ENCODE results near the gene TNNT2. TPM values are rescaled to one million over a fixed set of nuclear protein-coding genes. Genes with fewer than 3 reads are reported as not detected.

The TNNT2 gene
- total and polyA plus RNA-seq, 4 donors, result 0.17 to 0.28 (median 0.25) TPM; not detected in 1

GRCh38 chr1:201395936-201396335 is 18.5 kb upstream of the TNNT2 start:
- TF ChIP-seq HNF4A (conservative IDR thresholded peaks at IDR 0.05) (peak; percentile 36 to 47), RXRA (IDR thresholded peaks at IDR 0.05) (peak in 1 of 2 donors; percentile 17), SP1 (IDR thresholded peaks at IDR 0.05) (peak; percentile 38), CTCF (IDR thresholded peaks at IDR 0.05; ENCODE audit: low read depth, low read length, missing input control) (no peak)
- no peak overlapping the region for H3K4me3 ChIP-seq (ENCODE audit: low read depth in 1 of 3, low read length in 3 of 3)
- H3K36me3 ChIP-seq (ENCODE audit: control insufficient read depth in 4 of 4, insufficient read depth in 3 of 4, low read depth in 1 of 4, low read length in 3 of 4), result no peaks in the 10 kb centered on the region
- H3K27me3 ChIP-seq (ENCODE audit: control insufficient read depth in 4 of 4, insufficient read depth in 4 of 4, low read length in 3 of 4), result no peaks in the 10 kb centered on the region
- peak overlapping the region; percentile 84 to 87 for H3K27ac ChIP-seq (ENCODE audit: low read depth in 1 of 2, low read length in 2 of 2)
- peaks cover 19 to 61% (median 41%) of the 10 kb centered on the region in 4 donors for H3K4me1 ChIP-seq (ENCODE audit: control insufficient read depth in 4 of 4, insufficient read depth in 4 of 4, low read length in 3 of 4)
- no peak overlapping the region for H3K9ac ChIP-seq (ENCODE audit: low read depth in 1 of 2, low read length in 2 of 2)
- no peaks in the 10 kb centered on the region for H3K9me3 ChIP-seq (ENCODE audit: control insufficient read depth in 4 of 4, low read length in 3 of 4)
- no peak for DNase-seq (ENCODE audit: low spot score)
- 47% methylated on average over 4 of the region's 4 CpGs for WGBS

- no peaks in the 10 kb centered on the region for H3K36me3 ChIP-seq (ENCODE audit: control insufficient read depth in 4 of 4, insufficient read depth in 3 of 4, low read depth in 1 of 4, low read length in 3 of 4)
- H3K9ac ChIP-seq (ENCODE audit: low read depth in 1 of 2, low read length in 2 of 2), result no peak overlapping the region
- DNase-seq (ENCODE audit: low spot score), result no peak
- peaks cover 15 to 50% (median 32%) of the 10 kb centered on the region in 4 donors for H3K4me1 ChIP-seq (ENCODE audit: control insufficient read depth in 4 of 4, insufficient read depth in 4 of 4, low read length in 3 of 4)
- no peaks in the 10 kb centered on the region for H3K9me3 ChIP-seq (ENCODE audit: control insufficient read depth in 4 of 4, low read length in 3 of 4)
- TF ChIP-seq EGR1 (IDR thresholded peaks at IDR 0.05; ENCODE audit: low read depth in 2 of 2) (no peak), NR2F2 (IDR thresholded peaks at IDR 0.05) (no peak), JUND (IDR thresholded peaks at IDR 0.05) (no peak), RAD21 (IDR thresholded peaks at IDR 0.05) (no peak), HNF4A (conservative IDR thresholded peaks at IDR 0.05) (no peak), ZBTB33 (IDR thresholded peaks at IDR 0.05) (no peak), FOXA2 (IDR thresholded peaks at IDR 0.05) (no peak), TAF1 (conservative IDR thresholded peaks at IDR 0.05) (no peak), HNF4G (IDR thresholded peaks at IDR 0.05) (no peak), RXRA (IDR thresholded peaks at IDR 0.05) (no peak), CTCF (IDR thresholded peaks at IDR 0.05; ENCODE audit: low read depth, low read length, missing input control) (no peak), ATF3 (IDR thresholded peaks at IDR 0.05) (no peak)
- TF ChIP-seq, protein P1, sequence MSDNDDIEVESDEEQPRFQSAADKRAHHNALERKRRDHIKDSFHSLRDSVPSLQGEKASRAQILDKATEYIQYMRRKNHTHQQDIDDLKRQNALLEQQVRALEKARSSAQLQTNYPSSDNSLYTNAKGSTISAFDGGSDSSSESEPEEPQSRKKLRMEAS (IDR thresholded peaks at IDR 0.05), result no peak
- no peaks in the 10 kb centered on the region for H3K27me3 ChIP-seq (ENCODE audit: control insufficient read depth in 4 of 4, insufficient read depth in 4 of 4, low read length in 3 of 4)
- H3K4me3 ChIP-seq (ENCODE audit: low read depth in 1 of 3, low read length in 3 of 3), result no peak overlapping the region
- H3K27ac ChIP-seq (ENCODE audit: low read depth in 1 of 2, low read length in 2 of 2), result no peak overlapping the region
- WGBS, result 86% methylated on average over 3 of the region's 3 CpGs
Measured at GRCh38 chr1:201394591-201394990, 17.1 kb upstream of the TNNT2 start.
